ENCODE measurements around the gene PHAF1.

The PHAF1 gene

GRCh38 chr16:67185651-67186134 lies 76.0 kb downstream of the PHAF1 start:
- DNase-seq (ENCODE audit: low read depth), result no peak
- TF ChIP-seq CTCF (IDR thresholded peaks at IDR 0.05; ENCODE audit: low read depth, low read length, missing control alignments), result no peak
- H3K4me3 ChIP-seq (ENCODE audit: low read depth, low read length), result no peak overlapping the region
- in situ Hi-C loops (cut with HindIII; ENCODE audit: low sequenced_read_pairs), result no loop called here

GRCh38 chr16:67186550-67186950 lies 76.8 kb downstream of the PHAF1 start:
- in situ Hi-C loops (cut with HindIII; ENCODE audit: low sequenced_read_pairs), result no loop called here
- no peak for TF ChIP-seq CTCF (IDR thresholded peaks at IDR 0.05; ENCODE audit: low read depth, low read length, missing control alignments)
- no peak for DNase-seq (ENCODE audit: low read depth)
- H3K4me3 ChIP-seq (ENCODE audit: low read depth, low read length), result no peak overlapping the region

- TF ChIP-seq CTCF (IDR thresholded peaks at IDR 0.05; ENCODE audit: low read depth, low read length, missing control alignments), result no peak
- in situ Hi-C loops (cut with HindIII; ENCODE audit: low sequenced_read_pairs), result no loop called here
- no peak overlapping the region for H3K4me3 ChIP-seq (ENCODE audit: low read depth, low read length)
- no peak for DNase-seq (ENCODE audit: low read depth)
Measured at GRCh38 chr16:67187175-67187890, 77.6 kb downstream of the PHAF1 start.

GRCh38 chr16:67188323-67188722 lies 78.6 kb downstream of the PHAF1 start:
- in situ Hi-C loops (cut with HindIII; ENCODE audit: low sequenced_read_pairs), result no loop called here
- no peak for DNase-seq (ENCODE audit: low read depth)
- TF ChIP-seq CTCF (IDR thresholded peaks at IDR 0.05; ENCODE audit: low read depth, low read length, missing control alignments), result no peak

GRCh38 chr16:67188798-67189197 lies 79.1 kb downstream of the PHAF1 start:
- in situ Hi-C loops (cut with HindIII; ENCODE audit: low sequenced_read_pairs), result no loop called here
- no peak for DNase-seq (ENCODE audit: low read depth)
- H3K4me3 ChIP-seq (ENCODE audit: low read depth, low read length), result no peak overlapping the region
- no peak for TF ChIP-seq CTCF (IDR thresholded peaks at IDR 0.05; ENCODE audit: low read depth, low read length, missing control alignments)

More at GRCh38 chr16:67188323-67188722, 78.6 kb downstream of the PHAF1 start:
- H3K4me3 ChIP-seq (ENCODE audit: low read depth, low read length), result no peak overlapping the region

- DNase-seq (ENCODE audit: low read depth), result no peak
- no peak for TF ChIP-seq CTCF (IDR thresholded peaks at IDR 0.05; ENCODE audit: low read depth, low read length, missing control alignments)
- H3K4me3 ChIP-seq (ENCODE audit: low read depth, low read length), result no peak within 1 kb of the TSS
- in situ Hi-C loops (cut with HindIII; ENCODE audit: low sequenced_read_pairs), result no loop called here
Measured at GRCh38 chr16:67190041-67190440, 80.3 kb downstream of the PHAF1 start, which contains the start of gene EXOC3L1. EXOC3L1 (minus strand) TSS chr16:67190136; CDS start chr16:67189676, 460 bp downstream.

All from astrocyte of the cerebellum (primary cell).